ENCODE data around the gene ITGB2.

GRCh38 chr21:44842721-44843445 is 77.8 kb downstream of the ITGB2 start:
- TF ChIP-seq, protein P1, sequence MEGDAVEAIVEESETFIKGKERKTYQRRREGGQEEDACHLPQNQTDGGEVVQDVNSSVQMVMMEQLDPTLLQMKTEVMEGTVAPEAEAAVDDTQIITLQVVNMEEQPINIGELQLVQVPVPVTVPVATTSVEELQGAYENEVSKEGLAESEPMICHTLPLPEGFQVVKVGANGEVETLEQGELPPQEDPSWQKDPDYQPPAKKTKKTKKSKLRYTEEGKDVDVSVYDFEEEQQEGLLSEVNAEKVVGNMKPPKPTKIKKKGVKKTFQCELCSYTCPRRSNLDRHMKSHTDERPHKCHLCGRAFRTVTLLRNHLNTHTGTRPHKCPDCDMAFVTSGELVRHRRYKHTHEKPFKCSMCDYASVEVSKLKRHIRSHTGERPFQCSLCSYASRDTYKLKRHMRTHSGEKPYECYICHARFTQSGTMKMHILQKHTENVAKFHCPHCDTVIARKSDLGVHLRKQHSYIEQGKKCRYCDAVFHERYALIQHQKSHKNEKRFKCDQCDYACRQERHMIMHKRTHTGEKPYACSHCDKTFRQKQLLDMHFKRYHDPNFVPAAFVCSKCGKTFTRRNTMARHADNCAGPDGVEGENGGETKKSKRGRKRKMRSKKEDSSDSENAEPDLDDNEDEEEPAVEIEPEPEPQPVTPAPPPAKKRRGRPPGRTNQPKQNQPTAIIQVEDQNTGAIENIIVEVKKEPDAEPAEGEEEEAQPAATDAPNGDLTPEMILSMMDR (IDR thresholded peaks at IDR 0.05), result no peak
- TF ChIP-seq EP300 (IDR thresholded peaks at IDR 0.05), result no peak
- no peak for TF ChIP-seq POLR2AphosphoS5 (IDR thresholded peaks at IDR 0.05)
